Activated CD8-positive, alpha-beta T cell treated with anti-CD3 and anti-CD28 coated beads for 36 hours (primary cell): Measurements from ENCODE around the gene MICU1. TPM values are rescaled to one million over a fixed set of nuclear protein-coding genes. Genes with fewer than 3 reads are reported as not detected.

Experiments used
- ATAC-seq: fragments of 200-7000 bp; cut with Tn5 transposase; one replicate; pipeline ENCODE4 v1.10.0; 2021; ENCODE audit warnings: mild to moderate bottlenecking, moderate library complexity
- CTCF ChIA-PET: fragments of 350-600 bp; sonication (Branson Sonifier 250); formaldehyde crosslinking; loops from one replicate; lab custom pipeline; 2021; ENCODE audit warnings: antibody characterized with exemption; lab: Charles Lee
- POLR2A ChIA-PET: fragments of 350-600 bp; sonication (Branson Sonifier 250); formaldehyde crosslinking; loops from one replicate; lab custom pipeline; 2021; ENCODE audit warnings: antibody characterized with exemption; lab: Charles Lee
- DNase-seq: peaks from one replicate; pipeline ENCODE4 v3.0.0-alpha.2; 2020
- H3K27ac Mint-ChIP-seq: one replicate; pipeline ENCODE4 v1.8.0; 2021; ENCODE audit warnings: mild to moderate bottlenecking, mixed read lengths
- H3K27me3 Mint-ChIP-seq: one replicate; pipeline ENCODE4 v1.8.0; 2021; ENCODE audit warnings: mixed read lengths
- H3K36me3 Mint-ChIP-seq: one replicate; pipeline ENCODE4 v1.8.0; 2021; ENCODE audit warnings: low read depth, mixed read lengths
- H3K4me1 Mint-ChIP-seq: one replicate; pipeline ENCODE4 v1.8.0; 2021; ENCODE audit warnings: low read depth, mixed read lengths
- H3K4me3 Mint-ChIP-seq: one replicate; pipeline ENCODE4 v1.8.0; 2021; ENCODE audit warnings: mild to moderate bottlenecking, moderate library complexity, mixed read lengths
- H3K9me3 Mint-ChIP-seq: one replicate; pipeline ENCODE4 v1.8.0; 2021; ENCODE audit warnings: mixed read lengths
- intact Hi-C: fragments of 100-400 bp; cut with micrococcal nuclease; formaldehyde crosslinking; loops from one replicate; pipeline ENCODE4 v1.10.0; 2022
- total RNA-seq, 2 experiments: library from RNA; stranded (reverse); gene quantifications; one replicate each; pipeline ENCODE4 v1.2.3, GENCODE V29; 2021
- TF ChIP-seq, protein P1 (sequence below): fragments of 200-600 bp; IDR thresholded peaks from one replicate; pipeline ENCODE4 v1.8.0; 2022; ENCODE audit warnings: antibody characterized with exemption, mild to moderate bottlenecking

The MICU1 gene
- total RNA-seq, 2 experiments from 2014 or later = 29.9 to 31.0 TPM

DNA sequence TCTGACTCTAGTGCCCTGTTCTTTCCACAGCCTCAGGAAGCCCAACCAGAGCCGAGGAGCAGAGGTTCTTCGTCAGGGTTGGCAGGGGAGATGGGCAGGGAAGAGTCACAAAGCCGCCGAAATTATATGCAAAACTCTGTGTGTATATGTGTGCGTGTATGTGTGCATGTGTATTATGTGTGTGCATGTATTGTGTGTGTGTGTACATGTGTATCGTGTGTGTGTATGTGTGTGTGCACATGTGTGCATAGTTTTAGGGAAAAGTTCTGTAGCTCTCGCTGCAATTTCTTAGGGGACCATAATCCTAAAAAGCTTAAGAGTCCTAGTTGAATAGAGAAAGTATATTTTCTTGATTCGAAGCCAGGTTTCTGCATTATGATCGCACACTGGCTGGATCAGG, 288.2 kb downstream of the MICU1 start:
- TF ChIP-seq, protein P1, sequence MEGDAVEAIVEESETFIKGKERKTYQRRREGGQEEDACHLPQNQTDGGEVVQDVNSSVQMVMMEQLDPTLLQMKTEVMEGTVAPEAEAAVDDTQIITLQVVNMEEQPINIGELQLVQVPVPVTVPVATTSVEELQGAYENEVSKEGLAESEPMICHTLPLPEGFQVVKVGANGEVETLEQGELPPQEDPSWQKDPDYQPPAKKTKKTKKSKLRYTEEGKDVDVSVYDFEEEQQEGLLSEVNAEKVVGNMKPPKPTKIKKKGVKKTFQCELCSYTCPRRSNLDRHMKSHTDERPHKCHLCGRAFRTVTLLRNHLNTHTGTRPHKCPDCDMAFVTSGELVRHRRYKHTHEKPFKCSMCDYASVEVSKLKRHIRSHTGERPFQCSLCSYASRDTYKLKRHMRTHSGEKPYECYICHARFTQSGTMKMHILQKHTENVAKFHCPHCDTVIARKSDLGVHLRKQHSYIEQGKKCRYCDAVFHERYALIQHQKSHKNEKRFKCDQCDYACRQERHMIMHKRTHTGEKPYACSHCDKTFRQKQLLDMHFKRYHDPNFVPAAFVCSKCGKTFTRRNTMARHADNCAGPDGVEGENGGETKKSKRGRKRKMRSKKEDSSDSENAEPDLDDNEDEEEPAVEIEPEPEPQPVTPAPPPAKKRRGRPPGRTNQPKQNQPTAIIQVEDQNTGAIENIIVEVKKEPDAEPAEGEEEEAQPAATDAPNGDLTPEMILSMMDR = no peak
- H3K27ac Mint-ChIP-seq = no peak overlapping the region
- ATAC-seq (no peak), DNase-seq (no peak)
- peaks cover 57% of the 10 kb centered on the region for H3K4me1 Mint-ChIP-seq
- no peak overlapping the region for H3K4me3 Mint-ChIP-seq
- peaks cover 52% of the 10 kb centered on the region for H3K36me3 Mint-ChIP-seq
- ChIA-PET POLR2A (interaction anchor here (1.4 to 28.1 kb wide), 5 partner anchors 10 to 155 kb away, joined by 3 to 796 read pairs (median 129); partner anchors contain the start of gene DDIT4), CTCF (interaction anchor here (0.6 to 10.9 kb wide), 50 partner anchors 10 to 450 kb away, joined by 3 to 164 read pairs (median 6); partner anchors contain the start of genes ANAPC16, ASCC1, DDIT4 and DNAJB12)
- H3K27me3 Mint-ChIP-seq = no peaks in the 10 kb centered on the region
- intact Hi-C loops = loop anchor here (10.0 kb wide), 1 partner anchor 253 kb away; the partner anchor contains the start of gene SPOCK2
- no peaks in the 10 kb centered on the region for H3K9me3 Mint-ChIP-seq

DNA sequence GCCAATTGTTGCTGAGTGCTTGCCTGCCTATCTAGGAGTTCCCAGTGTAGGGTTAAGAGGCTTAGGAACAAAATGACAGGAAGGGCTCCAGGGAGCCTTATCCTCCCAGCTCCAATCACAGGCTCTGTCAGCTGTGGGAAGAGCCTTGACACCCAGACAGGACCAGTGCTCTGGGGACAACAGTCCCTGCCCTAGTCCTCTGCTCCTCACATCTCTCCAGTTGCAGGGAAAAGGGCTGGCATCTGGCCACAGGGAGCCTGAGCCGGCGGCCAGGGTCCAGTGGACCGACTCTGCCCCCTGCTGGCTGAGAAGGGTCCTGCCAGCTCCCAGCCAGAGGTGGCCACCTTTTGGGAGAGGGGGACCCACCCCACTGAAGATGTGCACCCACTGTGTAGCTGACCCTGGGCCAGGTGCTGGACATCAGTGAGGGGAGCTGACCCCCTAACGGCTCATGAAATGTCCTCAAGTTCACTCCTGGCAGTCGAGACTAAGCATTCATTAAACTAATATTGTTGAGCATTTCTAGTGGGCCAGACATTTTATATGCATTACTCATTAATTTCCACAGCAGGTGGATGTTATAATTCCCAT, 288.7 kb downstream of the MICU1 start:
- POLR2A ChIA-PET = interaction anchor here (1.0 to 28.1 kb wide), 6 partner anchors 10 to 253 kb away, joined by 3 to 796 read pairs (median 66); partner anchors contain the start of gene DDIT4
- Mint-ChIP-seq H3K4me1 (peaks cover 63% of the 10 kb centered on the region), H3K36me3 (peaks cover 53% of the 10 kb centered on the region), H3K27me3 (no peaks in the 10 kb centered on the region), H3K9me3 (no peaks in the 10 kb centered on the region), H3K4me3 (no peak overlapping the region), H3K27ac (peak overlapping the region; percentile 84)
- CTCF ChIA-PET = interaction anchor here (0.6 to 10.9 kb wide), 52 partner anchors 9 to 449 kb away, joined by 3 to 164 read pairs (median 6); partner anchors contain the start of genes ANAPC16, ASCC1, DDIT4 and DNAJB12
- DNase-seq = peak; percentile 71
- intact Hi-C loops = loop anchor here (10.0 kb wide), 1 partner anchor 252 kb away; the partner anchor contains the start of gene SPOCK2
- TF ChIP-seq, protein P1 = peak; percentile 100
- ATAC-seq = no peak

DNA sequence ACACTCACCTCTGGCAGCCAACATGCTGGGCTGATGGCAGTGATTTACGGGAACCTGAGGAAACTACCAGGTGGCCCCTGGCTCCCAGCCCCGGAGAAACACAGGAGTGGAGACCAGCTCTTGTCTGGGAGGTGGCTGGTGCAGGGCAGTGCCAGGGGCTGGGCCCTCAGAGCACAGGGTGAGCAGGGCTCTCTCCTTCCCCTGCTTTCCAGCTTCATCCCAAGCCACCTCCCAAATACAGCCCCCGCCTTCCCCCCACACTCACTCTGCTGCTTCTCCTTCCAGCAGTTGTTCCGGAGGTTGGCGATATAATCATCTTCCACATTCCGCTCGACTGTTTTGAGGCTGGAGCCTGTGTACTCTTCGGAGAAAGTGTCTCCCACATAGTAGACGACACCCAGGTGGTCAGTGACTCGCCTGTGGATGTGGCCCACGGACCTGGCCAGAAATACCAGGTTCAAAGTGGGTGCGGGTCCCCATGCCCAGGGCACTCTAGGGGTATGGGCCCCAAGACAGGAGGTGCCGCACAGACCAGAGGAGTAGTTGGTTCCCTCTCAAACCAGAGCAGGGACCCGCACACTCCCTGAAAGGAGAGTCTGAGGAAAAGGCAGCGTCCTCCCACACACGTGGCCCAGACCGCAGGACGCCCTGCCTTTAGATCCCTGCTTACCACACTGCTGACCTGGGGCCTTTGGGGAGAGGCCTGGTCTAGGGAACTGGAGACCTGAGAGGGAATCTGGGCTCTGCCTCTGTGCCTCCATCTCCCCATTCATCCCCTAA, 289.4 kb downstream of the MICU1 start:
- no peak for ATAC-seq
- Mint-ChIP-seq H3K9me3 (no peaks in the 10 kb centered on the region), H3K36me3 (peaks cover 52% of the 10 kb centered on the region), H3K4me3 (peak overlapping the region; percentile 57), H3K27ac (peak overlapping the region; percentile 84), H3K27me3 (no peaks in the 10 kb centered on the region), H3K4me1 (peaks cover 68% of the 10 kb centered on the region)
- DNase-seq = no peak
- intact Hi-C loops = loop anchor here (10.0 kb wide), 1 partner anchor 252 kb away; the partner anchor contains the start of gene SPOCK2
- CTCF ChIA-PET = interaction anchor here (0.7 to 10.9 kb wide), 40 partner anchors 8 to 440 kb away, joined by 3 to 164 read pairs (median 7); partner anchors contain the start of genes ANAPC16, ASCC1, DDIT4 and DNAJB12
- POLR2A ChIA-PET = interaction anchor here (0.7 to 28.1 kb wide), 14 partner anchors 8 to 279 kb away, joined by 3 to 796 read pairs (median 4); partner anchors contain the start of genes DDIT4 and DNAJB12
- TF ChIP-seq, protein P1 = no peak

DNA sequence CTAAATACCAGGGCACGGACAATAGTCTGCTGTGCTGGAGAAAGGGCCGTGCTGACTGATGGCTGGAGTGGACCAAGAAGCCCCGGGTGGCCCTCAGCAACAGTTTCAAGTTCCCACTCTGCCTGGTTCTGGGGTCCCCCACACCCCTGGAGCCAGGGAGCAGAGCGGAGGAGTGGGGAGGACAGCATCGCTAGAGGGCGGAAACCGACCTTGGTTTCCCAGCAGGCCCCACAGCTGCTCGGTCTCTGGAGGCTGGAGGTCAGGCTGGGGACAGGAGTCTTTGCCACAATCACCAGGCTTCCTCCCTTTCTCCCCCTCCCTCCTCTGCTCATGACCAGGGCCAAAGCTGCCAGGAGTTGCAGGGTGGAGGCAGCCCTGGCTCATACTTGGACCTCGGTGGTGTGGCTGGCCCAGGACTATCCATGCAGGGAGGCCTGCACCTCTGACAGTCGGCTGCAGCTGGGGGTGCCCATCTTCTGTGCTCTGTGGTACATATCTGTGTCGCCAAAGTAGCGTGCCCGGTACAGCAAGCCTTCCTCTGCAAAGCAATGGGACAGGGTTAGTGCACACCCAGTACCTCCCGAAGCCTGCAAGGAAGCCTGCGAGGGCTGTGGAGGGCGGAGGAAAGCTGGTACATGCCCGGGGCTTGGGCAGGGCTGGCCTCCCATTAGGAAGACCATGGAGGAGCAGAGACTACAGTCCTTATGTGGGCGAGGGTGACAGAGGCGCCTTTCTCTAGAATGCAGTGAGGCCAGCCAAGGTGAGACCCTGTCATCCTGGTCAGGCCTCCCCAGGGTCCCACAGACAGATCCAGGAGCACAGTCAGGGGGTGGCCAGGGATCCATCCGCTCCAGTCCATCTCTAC, 290.3 kb downstream of the MICU1 start:
- H3K27ac Mint-ChIP-seq = peak overlapping the region; percentile 84
- ChIA-PET POLR2A (interaction anchor here (0.7 to 28.1 kb wide), 16 partner anchors 9 to 278 kb away, joined by 3 to 796 read pairs (median 6); partner anchors contain the start of genes ANAPC16, ASCC1, DDIT4 and DNAJB12), CTCF (interaction anchor here (0.7 to 10.9 kb wide), 14 partner anchors 9 to 439 kb away, joined by 3 to 164 read pairs (median 8); partner anchors contain the start of genes ANAPC16, ASCC1 and DDIT4)
- TF ChIP-seq, protein P1 = peak; percentile 5
- intact Hi-C loops = loop anchor here (2.0 to 10.0 kb wide), 2 partner anchors 63 to 251 kb away; partner anchors contain the start of genes DDIT4 and SPOCK2
- no peaks in the 10 kb centered on the region for H3K27me3 Mint-ChIP-seq
- H3K9me3 Mint-ChIP-seq = no peaks in the 10 kb centered on the region
- ATAC-seq (peak; percentile 25), DNase-seq (peak; percentile 80)
- peaks cover 44% of the 10 kb centered on the region for H3K36me3 Mint-ChIP-seq
- H3K4me1 Mint-ChIP-seq = peaks cover 71% of the 10 kb centered on the region
- H3K4me3 Mint-ChIP-seq = peak overlapping the region; percentile 57
